Activated gamma-delta T cell treated with anti-CD3 and anti-CD28 coated beads, Interleukin-2, amount 50 U/mL, for 16 hours (primary cell): ENCODE data around the gene IGF2R.
A peak's percentile ranks its signal among the peaks of the same experiment; 100 is the strongest.
"Not testable (repeated sequence)": the region's sequence is repeated elsewhere in the genome, so short reads cannot be mapped to it uniquely, and the experiment has no call there.

Experiments
- DNase-seq: peaks from one replicate; pipeline ENCODE4 v3.0.0-alpha.2; 2020; ENCODE audit warnings: low read depth

Gene IGF2R

DNA sequence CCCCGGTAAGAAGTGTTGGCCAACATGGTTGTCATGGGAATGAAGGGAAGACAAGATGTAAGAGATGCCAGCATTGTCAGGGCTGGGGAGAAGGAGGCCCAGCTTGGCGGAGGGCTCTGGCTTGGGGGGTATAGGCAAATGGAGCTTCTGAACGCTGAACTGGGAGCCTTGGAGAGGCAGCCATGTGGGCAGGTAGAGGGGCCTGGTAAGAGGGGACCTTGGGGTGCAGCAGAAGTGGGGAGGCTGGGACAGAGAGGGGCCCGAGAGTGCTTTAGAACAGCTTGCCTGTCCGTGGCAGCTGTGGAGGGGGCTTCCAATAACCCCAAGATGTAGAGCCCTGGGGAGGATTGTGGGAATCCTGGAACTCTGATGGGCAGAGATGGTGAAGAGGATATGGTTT lies 155.7 kb downstream of the IGF2R start:
- no peak for DNase-seq

- not testable (repeated sequence) for DNase-seq
These were observed 156.2 kb downstream of the IGF2R start for GRCh38 chr6:160125105-160125504.

DNA sequence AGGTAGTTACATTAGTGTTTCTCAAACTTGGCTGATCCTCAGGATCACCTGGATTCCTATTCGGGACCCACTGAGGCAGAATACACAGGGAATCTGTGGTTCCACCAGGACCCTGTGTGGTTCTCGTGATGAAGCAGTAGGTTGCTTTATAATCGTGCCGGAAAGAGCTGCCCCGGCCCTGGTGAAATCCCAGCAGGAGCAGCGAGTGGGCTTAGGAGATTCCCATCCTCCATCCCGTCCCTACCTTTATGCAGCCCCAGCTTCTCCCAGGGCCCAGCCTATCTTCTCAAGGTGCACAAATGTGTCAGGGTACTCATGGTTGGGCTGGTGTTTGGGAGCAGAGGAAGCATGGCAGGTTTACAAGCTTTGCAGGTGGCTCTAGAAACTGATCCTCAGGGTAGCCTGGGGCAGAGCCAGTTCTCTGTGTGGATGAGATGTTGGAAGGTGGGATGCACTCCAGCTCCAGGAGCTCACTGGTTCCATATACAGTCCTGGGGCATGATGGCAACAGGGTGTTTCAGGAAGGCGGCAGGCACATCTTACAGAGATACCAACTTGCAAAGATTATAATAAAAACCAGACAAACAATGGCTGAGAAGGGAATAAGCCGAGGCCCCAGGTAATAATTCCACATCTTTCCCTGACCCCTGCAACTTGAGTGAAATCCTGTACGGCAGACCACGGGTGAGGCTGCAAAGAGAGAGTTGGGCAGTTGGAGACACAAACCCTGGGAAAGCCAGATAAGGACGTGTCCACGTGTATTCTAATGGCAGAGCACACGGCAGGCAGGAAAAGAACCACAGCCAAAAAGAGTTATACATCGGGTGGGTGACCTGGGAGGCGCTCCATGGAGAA lies 158.6 kb downstream of the IGF2R start:
- DNase-seq: no peak

GRCh38 chr6:160128125-160128683 lies 159.3 kb downstream of the IGF2R start:
- DNase-seq: no peak

GRCh38 chr6:160128879-160129516 lies 160.1 kb downstream of the IGF2R start:
- no peak for DNase-seq

DNA sequence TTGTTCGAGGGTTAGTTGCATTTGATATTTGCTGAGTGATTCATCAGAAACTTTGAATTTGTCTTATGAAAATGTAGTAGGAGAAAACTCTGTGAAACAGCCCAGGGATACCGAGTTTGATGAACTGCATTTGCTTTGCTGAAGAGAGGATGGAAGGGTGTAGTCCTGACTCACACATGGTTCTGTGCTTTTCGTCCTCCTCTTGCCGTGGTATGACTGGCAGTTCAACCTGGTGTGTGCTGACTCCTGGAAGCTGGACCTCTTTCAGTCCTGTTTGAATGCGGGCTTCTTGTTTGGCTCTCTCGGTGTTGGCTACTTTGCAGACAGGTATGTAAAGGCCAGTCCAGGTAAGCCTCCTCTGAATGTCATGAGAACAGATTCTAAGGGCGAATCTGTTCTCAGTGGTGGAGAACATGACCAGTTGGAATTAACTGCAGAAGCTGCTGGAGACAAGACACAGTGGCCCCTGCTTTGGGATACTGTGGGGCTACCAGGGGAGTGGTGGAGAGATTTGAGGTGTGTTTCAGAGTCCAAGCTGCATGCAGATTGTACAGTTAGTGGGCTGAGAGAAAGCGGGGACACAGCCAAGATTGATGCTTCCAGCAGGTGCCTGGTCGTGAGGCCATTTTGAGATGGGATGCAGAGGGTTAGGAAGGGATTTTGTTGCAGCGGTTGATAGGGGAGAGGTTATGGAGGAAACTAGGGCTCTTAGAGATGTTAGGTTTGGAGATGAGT lies 161.2 kb downstream of the IGF2R start:
- no peak for DNase-seq

GRCh38 chr6:160130729-160131484 lies 162.0 kb downstream of the IGF2R start:
- no peak for DNase-seq

DNA sequence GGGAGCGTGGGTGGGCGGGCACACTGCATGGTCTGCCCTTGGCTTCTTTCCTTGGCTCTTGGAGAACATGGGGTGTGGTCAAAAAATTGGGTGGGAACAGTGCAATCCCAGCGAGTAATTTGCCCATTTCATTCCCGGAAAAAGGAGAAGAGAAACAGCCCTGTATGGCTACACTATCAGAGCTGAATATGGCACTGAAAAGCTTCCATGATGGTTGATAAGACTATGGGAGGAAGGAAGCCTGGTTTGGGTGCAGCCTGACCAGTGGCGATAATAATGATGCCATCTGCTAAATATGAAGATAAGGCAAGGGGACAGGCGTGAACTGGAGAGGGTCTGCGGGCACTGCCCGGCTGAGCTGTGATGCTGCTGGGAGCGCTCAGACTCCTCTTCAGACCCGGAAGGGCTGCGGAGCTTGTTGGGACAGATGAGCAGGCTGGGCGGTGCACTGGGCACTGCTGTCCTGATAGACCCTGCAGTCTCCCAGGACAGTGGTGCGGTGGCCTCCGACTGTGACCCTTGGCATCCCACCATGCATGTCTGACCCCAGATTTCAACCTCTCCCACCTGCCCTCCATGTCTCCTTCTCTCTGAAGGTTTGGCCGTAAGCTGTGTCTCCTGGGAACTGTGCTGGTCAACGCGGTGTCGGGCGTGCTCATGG lies 162.9 kb downstream of the IGF2R start:
- DNase-seq: no peak

DNA sequence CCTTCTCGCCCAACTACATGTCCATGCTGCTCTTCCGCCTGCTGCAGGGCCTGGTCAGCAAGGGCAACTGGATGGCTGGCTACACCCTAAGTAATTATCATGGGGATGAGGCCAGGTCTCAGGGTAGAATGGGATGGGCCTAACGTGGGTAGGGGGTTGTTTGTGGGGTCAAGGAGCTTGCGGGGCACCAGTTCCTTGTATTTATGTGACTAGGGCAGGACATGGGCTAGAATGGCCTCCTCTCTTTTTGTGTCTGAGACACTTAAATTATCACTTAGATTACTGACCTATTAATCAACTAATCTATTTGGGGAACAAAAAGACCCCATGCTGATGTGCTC lies 163.4 kb downstream of the IGF2R start:
- no peak for DNase-seq

DNA sequence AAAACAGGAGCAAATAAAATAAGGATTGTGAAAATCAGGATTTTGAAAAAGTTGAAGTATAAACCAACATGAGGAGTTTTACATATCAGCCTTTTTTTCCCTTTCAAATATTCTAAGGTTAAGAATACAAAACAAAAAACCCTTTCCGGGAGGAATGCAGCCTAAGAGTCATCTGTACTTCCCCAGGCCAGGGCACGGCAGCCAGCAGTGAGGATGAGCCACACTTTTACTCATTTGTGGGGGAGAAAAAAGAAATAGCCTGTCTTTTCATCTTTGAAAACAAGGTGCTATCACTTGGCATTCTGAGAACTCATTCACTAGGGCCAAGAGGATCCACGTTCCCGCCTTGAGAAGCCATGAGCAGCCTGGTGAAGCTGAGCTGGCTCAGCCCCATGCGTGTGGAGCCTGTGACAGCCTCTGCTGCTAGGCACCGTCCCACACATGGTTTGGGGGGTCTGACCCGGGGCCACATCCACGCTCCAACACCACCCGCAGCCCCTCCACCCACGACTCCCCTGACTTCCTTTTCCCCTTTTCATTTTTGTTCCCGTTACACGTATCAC lies 164.0 kb downstream of the IGF2R start:
- no peak for DNase-seq

DNA sequence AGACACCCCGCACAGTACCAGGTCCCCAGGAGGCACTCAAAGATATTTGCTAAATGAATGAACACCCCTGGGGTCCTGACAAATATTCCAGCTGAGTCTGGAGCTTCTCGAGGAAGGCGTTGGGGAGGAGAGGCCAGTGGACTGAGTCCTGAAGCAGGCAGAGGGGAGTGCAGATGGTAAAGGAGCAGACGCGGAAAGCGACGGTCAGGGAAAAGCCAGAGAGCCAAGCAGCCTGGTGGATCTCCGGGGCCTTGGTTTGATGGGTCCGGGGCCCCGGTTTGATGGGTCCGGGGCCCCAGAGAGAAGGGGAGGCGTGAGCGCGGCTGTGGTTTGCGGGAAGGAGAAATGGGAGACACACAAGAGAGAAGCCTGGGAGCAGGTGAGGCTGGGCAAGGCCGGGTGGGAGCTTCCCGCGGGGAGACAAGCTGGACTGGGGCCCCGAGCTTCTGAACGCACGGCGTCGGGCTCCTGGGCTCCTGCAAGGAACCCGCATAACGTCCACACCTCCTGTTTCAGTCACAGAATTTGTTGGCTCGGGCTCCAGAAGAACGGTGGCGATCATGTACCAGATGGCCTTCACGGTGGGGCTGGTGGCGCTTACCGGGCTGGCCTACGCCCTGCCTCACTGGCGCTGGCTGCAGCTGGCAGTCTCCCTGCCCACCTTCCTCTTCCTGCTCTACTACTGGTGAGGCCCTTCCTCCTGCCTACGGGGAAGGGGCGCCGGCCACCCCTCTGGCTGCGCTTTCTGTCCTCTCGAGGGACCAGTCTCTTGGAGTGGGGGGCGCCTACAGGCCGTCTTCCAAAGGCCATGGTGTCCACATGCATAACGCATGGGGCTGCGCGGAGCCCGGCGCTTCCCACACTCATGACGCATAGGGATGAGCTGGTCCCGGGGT lies 164.8 kb downstream of the IGF2R start:
- no peak for DNase-seq

GRCh38 chr6:160134337-160134751 lies 165.5 kb downstream of the IGF2R start:
- not testable (repeated sequence) for DNase-seq

DNA sequence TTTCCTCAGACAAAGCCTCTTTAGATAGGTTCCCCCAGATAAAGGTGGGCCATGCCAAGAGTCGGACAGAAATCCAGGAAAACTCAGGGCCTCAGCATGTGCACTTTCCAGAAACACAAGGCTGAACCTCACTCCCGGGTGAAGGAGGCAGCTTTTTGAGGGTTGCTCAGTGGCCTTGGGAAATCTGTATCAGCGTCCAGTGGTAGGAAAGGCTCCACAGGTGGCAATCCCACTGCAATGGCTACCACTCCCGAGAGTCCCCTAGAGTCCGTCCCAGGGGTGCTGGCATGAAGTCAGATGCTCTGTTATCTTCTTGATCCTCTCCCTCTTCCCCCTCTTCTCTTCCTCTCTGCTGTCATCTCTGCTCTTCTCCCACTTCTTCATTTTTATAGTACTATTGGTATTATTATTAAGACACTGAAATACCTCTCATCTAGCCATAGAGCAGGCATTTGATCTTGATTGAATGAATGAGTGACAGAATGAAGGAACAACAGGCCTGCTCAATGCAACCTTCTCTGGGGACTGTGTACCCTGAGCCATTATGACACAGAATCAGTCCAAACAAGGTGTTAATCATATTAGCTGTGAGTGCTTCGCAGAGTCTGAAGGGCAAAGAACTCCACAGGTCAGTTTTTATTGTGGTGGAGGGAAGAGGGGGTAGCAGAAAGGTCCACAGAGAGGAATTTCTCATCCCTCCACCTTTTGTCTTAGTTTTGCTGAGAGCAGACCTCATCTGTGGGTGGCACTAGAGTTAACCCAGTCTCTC lies 166.1 kb downstream of the IGF2R start:
- no peak for DNase-seq

DNA sequence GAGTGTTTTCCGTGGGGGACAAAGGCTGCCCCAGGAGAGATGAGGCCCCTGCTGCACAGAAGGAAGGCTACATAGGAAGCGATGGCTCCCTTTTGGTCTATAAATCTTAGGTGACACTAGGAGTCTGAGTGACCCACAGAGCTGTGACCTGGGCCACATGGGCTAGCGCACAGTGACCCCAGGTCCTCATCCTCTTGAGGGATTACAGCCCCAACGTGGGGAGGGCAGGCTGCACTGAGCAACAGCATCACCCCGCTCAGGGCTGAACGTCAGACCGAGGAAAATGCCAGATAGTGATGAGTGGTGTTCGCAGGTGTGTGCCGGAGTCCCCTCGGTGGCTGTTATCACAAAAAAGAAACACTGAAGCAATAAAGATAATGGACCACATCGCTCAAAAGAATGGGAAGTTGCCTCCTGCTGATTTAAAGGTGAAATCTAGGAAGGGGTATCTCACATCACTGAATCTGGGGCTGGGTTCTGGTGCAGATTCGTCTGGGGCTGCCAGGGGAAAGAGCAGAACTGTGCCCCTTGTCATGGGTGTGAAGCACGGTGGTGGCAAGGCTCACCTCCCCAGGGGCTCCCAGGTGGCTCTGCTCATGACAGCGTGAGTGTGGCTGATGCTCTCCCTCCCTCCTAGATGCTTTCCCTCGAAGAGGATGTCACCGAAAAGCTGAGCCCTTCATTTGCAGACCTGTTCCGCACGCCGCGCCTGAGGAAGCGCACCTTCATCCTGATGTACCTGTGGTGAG lies 167.2 kb downstream of the IGF2R start:
- DNase-seq: no peak

DNA sequence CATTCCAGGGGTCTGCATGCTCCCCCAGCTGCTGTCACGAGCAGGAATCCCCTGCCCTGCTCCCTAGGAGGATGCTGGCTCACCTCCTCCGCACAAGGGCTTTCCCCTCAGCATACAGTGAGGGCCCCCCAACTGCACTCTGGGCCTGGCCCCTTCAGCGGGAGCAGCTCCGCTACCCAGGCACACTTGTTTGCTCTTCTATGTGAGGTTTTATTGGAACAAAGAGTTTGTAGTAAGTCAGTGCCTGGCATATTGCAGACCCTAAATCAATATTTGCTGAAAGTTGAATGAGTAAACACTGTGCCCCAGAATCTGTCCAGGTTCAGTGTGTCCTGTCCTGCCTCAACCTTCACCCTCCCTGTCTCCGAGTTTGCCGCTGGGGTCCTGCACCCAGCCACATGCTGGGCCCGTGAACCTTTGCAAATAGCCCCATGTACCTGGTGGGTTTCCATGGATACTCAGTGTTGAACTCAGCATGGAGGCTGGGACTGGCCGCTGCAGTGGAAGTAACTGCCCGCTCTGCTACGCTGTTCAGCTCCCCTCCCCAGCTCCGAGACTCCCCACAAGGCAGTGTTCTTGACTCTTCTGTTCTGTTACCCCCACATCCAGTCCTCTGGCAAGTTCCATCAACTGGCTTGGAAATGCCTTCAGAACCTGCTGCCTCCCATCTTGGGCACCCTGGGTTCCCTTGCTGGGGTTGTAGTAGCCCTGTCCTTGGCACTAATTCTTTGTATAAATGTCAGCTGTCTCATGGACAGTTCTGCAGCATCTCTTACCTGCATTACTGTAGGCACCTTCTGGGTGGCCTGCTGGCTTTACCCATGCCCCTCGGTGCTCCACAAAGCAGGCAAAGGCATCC lies 168.5 kb downstream of the IGF2R start:
- no peak for DNase-seq

- DNase-seq: peak; percentile 25
These were observed 169.3 kb downstream of the IGF2R start for GRCh38 chr6:160137989-160138835.
